IMR-90 (cell line): ENCODE data around the gene SOCS3.

Source experiments
- CTCF ChIP-seq: conservative IDR thresholded peaks from 2 replicates; pipeline ENCODE4 v1.5.1; 2012; ENCODE audit warnings: mild to moderate bottlenecking, low read depth, low read length, improper control_type of control experiment
- POLR2A ChIP-seq: IDR thresholded peaks from 2 replicates; pipeline ENCODE4 v1.6.1; 2012; ENCODE audit warnings: mild to moderate bottlenecking, low read depth, low read length

GRCh38 chr17:78325076-78325687, 34.7 kb downstream of the SOCS3 start:
- TF ChIP-seq CTCF, result no peak
- TF ChIP-seq POLR2A, result no peak; the same call in 1 of the 2 replicates
